Heart left ventricle (tissue), 16 donors: ENCODE results near the gene SRPX2. TPM values are rescaled to one million over a fixed set of nuclear protein-coding genes. Genes with fewer than 3 reads are reported as not detected.
A peak's percentile ranks its signal among the peaks of the same experiment; 100 is the strongest.

ENCODE experiments used
- ATAC-seq, 4 donors: fragments of 200-7000 bp; cut with Tn5 transposase; one replicate each; pipeline ENCODE4 v1.9.1; 2020 to 2022; ENCODE audit warnings: moderate library complexity in 4 of 4, mild to moderate bottlenecking in 3 of 4, moderate number of reproducible peaks in 1 of 4
- DNase-seq, 5 donors: peaks; one replicate each; pipeline ENCODE4 v3.0.0-alpha.2; 2020
- H3K27ac ChIP-seq, 12 donors: fragments of 200-600 bp; sonication (generic) in 4 of 12; one replicate each; pipeline versions ENCODE4 v1.5.0 to v1.8.0; 2016 to 2022; ENCODE audit warnings: mild to moderate bottlenecking in 2 of 12
- H3K27me3 ChIP-seq, 9 donors: fragments of 200-600 bp; sonication (generic) in 2 of 9; one replicate each; pipeline versions ENCODE4 v1.5.1 to v1.8.0; 2016 to 2022; ENCODE audit warnings: mild to moderate bottlenecking in 3 of 9
- H3K36me3 ChIP-seq, 9 donors: fragments of 200-600 bp; sonication (generic) in 2 of 9; one replicate each; pipeline versions ENCODE4 v1.5.0 to v1.8.0; 2018 to 2022; ENCODE audit warnings: mild to moderate bottlenecking in 2 of 9
- H3K4me1 ChIP-seq, 12 donors: fragments of 200-600 bp; sonication (generic) in 4 of 12; one replicate each; pipeline versions ENCODE4 v1.5.0 to v1.8.0; 2016 to 2022; ENCODE audit warnings: mild to moderate bottlenecking in 3 of 12
- H3K4me3 ChIP-seq, 12 donors: fragments of 200-600 bp; sonication (generic) in 4 of 12; one replicate each; pipeline versions ENCODE4 v1.5.0 to v1.8.0; 2017 to 2022; ENCODE audit warnings: mild to moderate bottlenecking in 9 of 12, moderate library complexity in 4 of 12
- H3K9me3 ChIP-seq, 12 donors: fragments of 200-600 bp; sonication (generic) in 4 of 12; one replicate each; pipeline versions ENCODE4 v1.5.0 to v1.8.0; 2016 to 2022; ENCODE audit warnings: mild to moderate bottlenecking in 1 of 12
- CTCF ChIP-seq, 12 donors: fragments of 200-600 bp; sonication (generic) in 4 of 12; IDR thresholded peaks; one replicate each; pipeline versions ENCODE4 v1.5.0 to v1.8.0; 2018 to 2022; ENCODE audit warnings: antibody characterized with exemption in 12 of 12, mild to moderate bottlenecking in 5 of 12
- POLR2A ChIP-seq, 2 donors: fragments of 450-650 bp; IDR thresholded peaks; one replicate each; pipeline ENCODE4 v1.6.1; 2017; ENCODE audit warnings: antibody characterized with exemption in 2 of 2, mild to moderate bottlenecking in 2 of 2, moderate library complexity in 2 of 2
- WGBS, 4 donors: extraction: QIAGEN DNeasy Blood & Tissue Kit in 2 of 4; methylation state at CpG; one replicate each; pipeline versions ENCODE4 v1.1.5 to v1.1.7; 2013 to 2018; 5-methylcytosine and 5-hydroxymethylcytosine counted together
- intact Hi-C, 10 donors: fragments of 100-400 bp; cut with DNase I; formaldehyde crosslinking; loops; one replicate each; pipeline versions ENCODE4 v1.11.1 to v1.14.2; 2022
- polyA plus RNA-seq, 2 donors: library from polyadenylated mRNA; stranded (reverse); fragments of 200-250 nt; gene quantifications; one replicate each; pipeline ENCODE4 v1.2.3, GENCODE V29; 2013
- total RNA-seq, 9 donors: library from RNA; depleted of rRNA in 2 of 9; stranded (reverse); fragments of >200 nt in 2 of 9; fragmentation: NEBNext Ultra II Directional in 3 of 9; extraction: Animal tissue kit (Norgen Biotek cat#: 25700) in 3 of 9; gene quantifications; one replicate each; pipeline versions ENCODE4 v1.1.0 to v1.2.4, GENCODE V29; 2016 to 2023
- donor health status: ischemic (EF 13 %, LVEDD 7.1; RV severe dilation, severe dysfunction).
- donor health status: healthy with polysubstance abuse.
- donor health status: DM: no; HTN: yes; CAD: no.
- donor health status: DM: no; HTN: no; CAD: no.
- donor health status: ischemic (EF 25% LVEDD 6.9; RV normal size, moderate dysfunction).
- donor health status: ischemic (EF 25% LVEDD 5.7; RV mildly dilated, moderate dysfunction).
- donor health status: healthy.
- donor health status: DM: yes; HTN: yes; CAD: no.
- donor health status: ischemic (EF 35%, LVEDD 5.7; RV mildly dilated, moderate dysfunction).
- donor health status: nonischemic (EF 11% LVEDD 7.7; RV severe dilation, severe dysfunction).
- donor health status: DM: yes; HTN: yes; CAD: no.
- donor health status: PGD.
- donor health status: ischemic (EF 29% LVEDD 5.4; RV normal size, mild dysfunction).
- donor health status: nonischemic (EF 23%, LVEDD 6.1; RV moderate dilation, normal function).

SRPX2 gene
- total and polyA plus RNA-seq, 11 donors = 3.4 to 39.1 (median 10.5) TPM

GRCh38 chrX:100652266-100652665 lies 8.3 kb downstream of the SRPX2 start:
- 67 to 97% (median 92%) methylated on average over 2 of the region's 2 CpGs for WGBS, 4 donors
- Histone ChIP-seq H3K9me3 (no peaks in the 10 kb centered on the region), H3K27me3 (peaks cover 0 to 6% (median 0%) of the 10 kb centered on the region in 9 donors), H3K4me1 (peaks cover 0 to 24% (median 0%) of the 10 kb centered on the region in 12 donors), H3K36me3 (no peaks in the 10 kb centered on the region), H3K27ac (no peak overlapping the region), H3K4me3 (no peak overlapping the region)
- no peak for DNase-seq
- intact Hi-C loops = no loop called here
- no peak for ATAC-seq
- TF ChIP-seq CTCF (IDR thresholded peaks at IDR 0.05) = no peak
- TF ChIP-seq POLR2A (IDR thresholded peaks at IDR 0.05) = no peak

GRCh38 chrX:100654261-100654660 lies 10.3 kb downstream of the SRPX2 start:
- ATAC-seq = no peak
- 13 to 40% (median 29%) methylated on average over 3 of the region's 3 CpGs for WGBS, 4 donors
- no peak overlapping the region for H3K4me3 ChIP-seq

GRCh38 chrX:100658941-100659381 lies 15.0 kb downstream of the SRPX2 start:
- Histone ChIP-seq H3K4me1 (peaks cover 0 to 3% (median 0%) of the 10 kb centered on the region in 12 donors), H3K27ac (peak overlapping the region in 1 of 12 donors; percentile 4), H3K36me3 (peaks cover 0 to 3% (median 0%) of the 10 kb centered on the region in 9 donors), H3K9me3 (no peaks in the 10 kb centered on the region), H3K4me3 (no peak overlapping the region), H3K27me3 (peaks cover 0 to 6% (median 0%) of the 10 kb centered on the region in 9 donors)
- intact Hi-C loops = no loop called here
- no peak for DNase-seq
- no peak for TF ChIP-seq CTCF (IDR thresholded peaks at IDR 0.05)
- TF ChIP-seq POLR2A (IDR thresholded peaks at IDR 0.05) = no peak
- ATAC-seq = no peak
- WGBS, 4 donors = 38 to 51% (median 43%) methylated on average over 3 of the region's 3 CpGs

More at GRCh38 chrX:100654261-100654660, 10.3 kb downstream of the SRPX2 start:
- peak in 1 of 5 donors; percentile 8 for DNase-seq
- Histone ChIP-seq H3K9me3 (no peaks in the 10 kb centered on the region), H3K27me3 (no peaks in the 10 kb centered on the region), H3K27ac (no peak overlapping the region), H3K4me1 (peaks cover 0 to 9% (median 0%) of the 10 kb centered on the region in 12 donors), H3K36me3 (no peaks in the 10 kb centered on the region)
- TF ChIP-seq POLR2A (IDR thresholded peaks at IDR 0.05) (no peak), CTCF (IDR thresholded peaks at IDR 0.05) (peak in 3 of 12 donors; percentile 9 to 22 (median 20))
- intact Hi-C loops = no loop called here

- no peak for ATAC-seq
- no peak for DNase-seq
- Histone ChIP-seq H3K27me3 (peaks cover 0 to 6% (median 0%) of the 10 kb centered on the region in 9 donors), H3K27ac (peak overlapping the region in 1 of 12 donors; percentile 4), H3K9me3 (no peaks in the 10 kb centered on the region), H3K4me1 (peaks cover 0 to 3% (median 0%) of the 10 kb centered on the region in 12 donors), H3K36me3 (peaks cover 0 to 3% (median 0%) of the 10 kb centered on the region in 9 donors), H3K4me3 (no peak overlapping the region)
- intact Hi-C loops = no loop called here
- WGBS, 4 donors = 60 to 80% (median 76%) methylated on average over 4 of the region's 4 CpGs
- TF ChIP-seq CTCF (IDR thresholded peaks at IDR 0.05) (no peak), POLR2A (IDR thresholded peaks at IDR 0.05) (no peak)
These were observed 15.6 kb downstream of the SRPX2 start for GRCh38 chrX:100659431-100660137.
